Activated T-cell treated with anti-CD3 and anti-CD28 coated beads for 24 hours (primary cell): ENCODE measurements around the gene ADAMTS17.

Experiments used
- DNase-seq: peaks from one replicate; pipeline ENCODE4 v3.0.0-alpha.2; 2020; ENCODE audit warnings: low read depth

ADAMTS17 gene

DNA sequence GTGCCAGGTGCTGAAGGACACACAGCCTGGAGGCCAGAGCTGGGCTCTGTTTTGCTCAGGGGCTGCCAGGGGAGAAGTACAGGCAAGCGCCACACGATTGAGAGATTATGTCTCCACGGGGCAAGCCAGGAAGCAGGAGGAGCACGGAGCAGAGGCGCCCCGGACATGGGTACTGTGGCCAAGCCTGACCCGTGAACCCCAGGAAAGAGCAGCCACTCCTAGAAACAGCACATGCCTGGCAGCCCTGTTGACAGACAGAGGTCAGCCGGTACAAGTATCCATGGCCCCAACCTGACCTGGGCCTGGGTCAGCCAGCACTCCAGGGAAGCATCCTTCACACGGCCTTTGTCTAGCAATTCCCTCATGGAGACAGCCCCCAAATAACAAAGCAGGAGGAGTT is 89.4 kb downstream of the ADAMTS17 start:
- DNase-seq: no peak

DNA sequence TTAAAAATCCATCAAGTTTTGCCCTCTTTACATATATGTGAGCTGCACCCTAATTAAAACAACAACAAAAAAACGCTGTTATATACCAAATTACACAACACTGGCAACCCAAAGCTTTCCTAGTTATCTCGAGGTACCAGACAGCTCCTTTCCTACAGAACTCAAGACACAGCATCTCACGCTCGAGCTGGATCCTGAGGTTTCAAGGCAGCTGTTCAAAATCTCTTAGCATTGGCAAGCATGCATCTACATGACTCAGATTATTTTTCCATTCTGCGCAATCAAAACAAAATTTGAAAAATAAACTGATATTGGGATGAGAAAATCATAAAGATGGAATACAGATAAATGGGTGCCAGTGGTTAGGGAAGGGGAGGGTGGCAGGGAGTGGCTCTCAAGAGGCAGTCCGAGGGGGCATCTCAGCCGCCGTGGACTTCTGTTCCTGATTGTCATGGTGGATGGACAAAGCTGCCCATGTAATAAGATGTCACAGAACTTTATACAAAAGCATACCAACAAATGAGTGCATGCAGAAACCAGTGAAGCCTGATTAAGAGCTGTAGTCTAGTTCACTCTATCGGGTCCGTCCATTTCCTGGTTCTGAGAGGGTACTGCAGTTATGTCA is 91.5 kb downstream of the ADAMTS17 start:
- no peak for DNase-seq

DNA sequence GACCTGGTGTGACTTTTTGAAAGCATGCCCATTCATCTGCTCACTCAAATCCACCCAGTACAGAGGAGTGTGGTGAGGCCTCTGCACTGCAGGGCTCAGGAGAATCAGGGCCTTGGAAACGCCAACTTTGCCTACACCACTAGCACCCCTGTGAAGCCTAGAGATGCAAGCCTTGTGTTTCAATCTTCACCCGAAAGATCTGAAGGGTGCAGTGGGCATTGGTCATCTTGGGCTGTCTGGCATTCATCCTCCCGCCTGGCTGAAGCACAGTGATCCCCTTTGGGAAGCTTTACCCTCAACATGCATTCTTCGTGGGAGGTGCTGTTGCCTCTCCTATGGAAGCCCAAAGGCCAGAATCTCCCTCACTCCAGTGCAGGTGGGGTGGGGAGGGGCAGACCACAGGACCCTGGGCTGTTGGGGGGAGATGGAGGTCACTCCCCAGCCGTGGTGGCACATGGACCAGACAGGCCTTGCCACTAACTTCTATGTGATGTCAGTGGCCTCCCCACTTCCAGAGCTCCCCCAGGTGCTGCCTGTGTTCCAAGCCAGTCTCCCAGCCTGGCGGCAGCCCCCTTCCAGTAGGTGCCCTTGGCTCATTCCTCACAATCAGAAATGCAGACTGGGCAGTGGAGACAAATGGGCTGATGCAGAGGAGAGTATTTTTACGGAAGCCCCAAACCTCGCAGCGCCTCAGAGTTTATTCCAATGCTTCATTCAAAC is 92.5 kb downstream of the ADAMTS17 start:
- no peak for DNase-seq

DNA sequence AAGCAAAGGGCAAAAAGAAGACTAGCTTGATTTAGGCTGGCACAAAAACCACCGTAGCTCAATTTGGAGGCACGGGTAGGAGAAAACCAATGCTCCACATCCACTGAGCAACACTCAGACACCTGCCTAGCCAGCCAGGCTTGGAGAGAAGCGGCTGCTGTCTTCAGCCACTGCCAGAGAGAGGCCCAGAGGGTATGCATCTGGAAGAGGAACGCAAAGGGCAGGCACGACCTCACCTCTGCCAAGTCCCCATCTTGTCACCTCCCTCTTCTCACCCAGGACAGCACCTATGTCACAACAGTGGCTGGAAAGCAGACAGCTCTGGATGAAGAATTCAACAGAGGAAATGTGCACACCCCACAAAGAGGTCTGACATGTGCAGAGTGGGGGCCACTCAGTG is 93.5 kb downstream of the ADAMTS17 start:
- no peak for DNase-seq

DNA sequence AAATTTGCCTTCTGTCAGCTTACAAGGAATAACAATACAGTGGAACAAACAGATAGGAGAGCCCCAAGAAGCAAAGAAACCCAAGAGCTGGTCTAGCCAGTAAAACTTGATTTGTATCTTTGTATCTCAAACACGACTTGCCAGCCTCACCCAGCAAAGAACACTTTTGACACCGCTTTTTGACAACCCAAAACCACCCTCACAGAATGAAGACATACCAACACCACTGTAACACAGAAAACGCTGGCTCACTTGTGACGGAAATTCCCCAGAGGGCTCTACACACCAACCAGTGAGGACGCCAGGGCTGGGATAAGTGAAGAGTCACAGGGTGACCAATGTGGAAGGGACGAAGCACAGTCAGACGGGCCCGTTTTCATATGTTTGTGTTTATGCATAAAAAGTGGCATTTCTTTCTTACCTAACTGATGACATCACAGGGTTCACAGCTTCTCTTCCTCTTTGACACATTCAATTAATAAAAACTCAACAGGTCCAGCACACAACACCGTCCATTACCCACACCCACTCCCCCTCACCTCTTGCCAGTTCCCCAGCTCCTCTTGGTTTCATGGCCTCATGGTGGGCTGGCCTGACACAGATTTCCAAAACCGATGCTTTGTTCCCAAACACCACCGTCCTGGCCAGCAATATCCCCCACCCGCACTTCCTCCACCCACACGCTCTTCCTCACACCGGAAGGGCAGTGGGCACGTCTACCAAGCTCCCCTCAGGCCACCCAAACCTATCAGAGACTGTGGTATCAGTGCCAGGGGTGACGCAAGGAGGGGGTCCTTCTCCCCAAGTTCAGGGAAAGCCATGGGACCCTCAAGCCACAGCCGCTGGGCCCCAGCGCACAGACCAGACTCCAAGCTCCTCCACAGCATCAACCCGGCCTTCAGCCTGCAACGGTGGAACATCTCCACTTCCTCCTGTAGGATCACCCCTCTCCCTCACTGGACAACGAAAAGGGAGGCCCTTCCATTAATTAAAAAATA is 94.2 kb downstream of the ADAMTS17 start:
- DNase-seq: no peak

DNA sequence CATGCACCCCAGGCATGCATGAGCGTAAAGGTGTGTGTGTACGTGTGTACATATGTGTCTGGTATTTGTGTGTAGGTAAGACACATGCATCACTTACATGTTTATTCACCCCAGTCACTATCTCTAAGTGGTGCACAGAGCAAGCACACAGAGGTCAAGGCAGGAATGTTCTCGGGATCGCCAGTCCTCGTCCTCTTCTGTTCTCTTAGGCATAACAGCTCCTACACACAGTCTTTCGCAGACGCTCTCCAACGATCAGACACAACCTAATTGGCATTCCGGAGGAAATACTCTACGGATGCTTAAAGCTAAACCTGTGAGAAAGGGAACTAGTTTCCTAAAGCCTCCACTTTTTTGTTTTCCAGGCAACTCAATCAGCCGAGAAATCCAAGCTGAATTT is 95.9 kb downstream of the ADAMTS17 start:
- DNase-seq: no peak

DNA sequence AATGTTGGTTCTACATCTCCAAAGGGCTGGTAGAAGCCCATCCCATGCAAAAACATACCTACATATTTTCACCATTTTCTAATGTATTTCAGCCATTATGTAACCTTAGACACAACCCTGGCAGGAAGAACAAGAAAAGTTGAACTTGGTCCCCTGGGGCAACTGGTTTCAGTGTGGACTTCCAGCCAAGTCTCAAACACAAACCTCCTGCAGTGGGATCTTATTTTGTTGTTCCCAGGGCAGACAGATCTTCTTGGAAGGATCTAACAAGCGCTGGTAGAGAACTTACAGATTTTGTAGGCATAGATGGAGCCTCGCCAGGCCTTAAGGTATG is 96.3 kb downstream of the ADAMTS17 start:
- no peak for DNase-seq

DNA sequence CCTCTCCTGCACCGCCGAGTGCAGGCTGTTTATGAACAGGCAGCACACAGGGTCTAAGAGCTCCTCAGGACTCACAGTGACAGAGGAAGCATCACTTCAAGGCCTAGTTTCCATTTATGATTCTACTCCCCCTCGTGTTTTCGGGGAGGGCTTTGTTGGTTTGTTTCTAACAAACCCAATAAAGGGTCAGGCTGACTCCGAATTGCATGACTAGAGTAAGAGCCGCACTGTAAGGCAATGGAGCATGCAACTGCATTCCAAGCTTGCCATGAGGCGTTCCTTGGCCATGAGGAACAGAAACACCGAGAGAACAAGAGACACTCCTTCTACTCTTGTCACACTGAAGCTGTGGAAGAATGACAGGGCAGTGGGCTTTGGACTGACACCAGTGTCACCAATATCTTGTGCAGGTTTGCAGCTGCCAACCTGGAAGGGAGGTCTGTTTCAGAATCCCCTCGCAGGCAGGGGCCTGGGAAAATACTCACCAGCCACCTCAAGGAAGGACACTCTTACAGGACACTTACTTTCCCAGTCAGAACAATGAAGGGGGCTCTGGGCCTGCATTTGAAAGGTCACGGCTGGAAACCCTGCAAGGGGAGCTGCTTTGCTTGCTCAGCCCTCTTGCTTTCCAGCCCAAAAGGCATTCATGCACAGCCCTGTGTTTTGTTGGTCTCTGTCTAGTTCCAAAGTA is 96.8 kb downstream of the ADAMTS17 start:
- DNase-seq: no peak

DNA sequence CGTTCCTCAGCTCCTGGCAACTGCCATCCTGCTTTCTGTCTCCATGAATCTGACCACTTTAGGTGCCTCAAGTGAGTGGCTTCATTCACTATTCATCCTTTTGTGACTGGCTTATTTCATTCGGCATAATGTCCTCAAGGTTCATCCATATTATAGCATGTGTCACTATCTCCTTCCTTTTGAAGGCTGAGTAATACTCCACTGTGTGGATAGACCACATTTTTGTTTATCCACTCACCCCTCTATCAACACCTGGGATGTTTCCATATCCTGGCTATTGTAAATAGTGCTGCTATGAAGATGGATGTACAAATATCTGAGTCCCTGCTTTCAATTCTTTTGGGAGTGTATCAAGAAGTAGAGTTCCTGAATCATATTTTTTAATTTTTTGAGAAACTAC is 98.8 kb downstream of the ADAMTS17 start:
- no peak for DNase-seq

DNA sequence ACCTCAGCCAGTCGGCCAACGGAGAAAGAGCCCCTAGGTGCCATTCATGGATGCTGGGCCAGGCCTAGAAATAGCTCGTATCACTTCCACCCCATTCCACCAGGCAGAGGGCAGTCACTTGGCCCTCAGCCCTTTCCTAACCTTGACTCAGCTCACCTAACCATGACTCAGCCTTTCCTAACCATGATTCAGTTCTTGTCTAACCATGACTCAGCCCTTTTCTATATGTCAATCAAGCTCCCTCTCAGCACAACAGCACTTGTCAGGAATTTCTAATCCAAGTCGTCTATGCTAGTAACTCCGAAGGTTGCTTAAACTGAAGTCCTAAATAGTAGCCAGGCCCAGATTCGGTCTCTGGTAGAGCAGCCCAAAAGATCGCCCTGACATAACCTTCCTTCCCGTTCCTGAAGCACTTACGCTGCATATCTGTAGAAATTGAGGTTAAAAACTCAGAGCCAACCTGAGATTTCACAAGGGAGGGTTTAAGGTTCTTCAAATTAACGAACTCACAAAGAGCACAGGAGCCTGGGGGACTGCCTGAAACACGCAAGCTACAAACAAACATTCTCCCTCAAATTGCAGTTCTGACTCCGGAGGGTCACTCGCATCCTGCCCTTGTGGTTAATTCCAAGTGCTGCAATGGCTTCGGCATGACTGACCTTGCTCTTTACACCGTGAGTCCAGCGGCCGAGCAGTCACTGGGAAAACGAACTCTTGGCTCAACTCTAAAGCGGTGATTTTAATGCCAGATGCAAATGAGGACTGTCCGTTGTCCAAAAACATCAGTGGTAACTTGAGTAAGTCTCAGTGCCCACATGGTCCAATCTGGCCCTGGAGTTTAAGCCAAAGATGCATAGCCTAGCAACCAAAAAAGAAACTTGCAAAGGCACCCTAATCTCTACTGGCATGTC is 99.9 kb downstream of the ADAMTS17 start:
- no peak for DNase-seq

DNA sequence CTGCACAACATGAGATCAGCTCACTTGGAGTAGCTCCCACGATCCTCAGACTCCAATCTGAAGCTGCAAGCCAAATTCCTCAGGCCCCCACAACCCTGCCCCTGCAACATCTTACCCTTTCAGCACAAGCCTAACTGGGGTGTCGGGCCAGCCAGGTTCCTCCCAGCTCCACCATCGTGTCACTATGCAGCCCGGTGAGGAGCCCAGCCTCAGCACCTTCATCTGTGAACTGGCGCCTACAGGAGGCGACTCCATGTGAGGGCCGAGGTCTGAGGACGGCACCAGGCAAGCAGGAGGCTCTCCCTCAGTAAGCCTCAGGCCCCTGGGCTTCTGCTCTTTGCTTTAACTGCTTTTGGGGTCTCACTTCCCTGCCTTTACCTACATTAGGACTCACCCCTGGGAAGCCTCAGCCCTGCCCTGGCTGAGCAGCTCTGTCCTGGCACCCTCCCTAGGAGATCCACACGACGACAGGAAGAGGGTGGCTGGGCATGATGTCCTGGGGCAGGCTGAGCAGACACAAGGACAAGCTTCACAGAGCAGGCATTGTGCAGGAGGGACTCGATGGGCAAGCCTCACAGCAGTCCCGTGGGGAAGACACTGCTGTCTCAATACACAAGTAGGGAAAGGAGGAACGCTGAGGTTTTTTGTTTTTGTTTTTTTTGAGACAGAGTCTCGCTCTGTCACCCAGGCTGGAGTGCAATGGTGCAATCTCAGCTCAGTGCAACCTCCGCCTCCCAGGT is 104.6 kb downstream of the ADAMTS17 start:
- DNase-seq: no peak

DNA sequence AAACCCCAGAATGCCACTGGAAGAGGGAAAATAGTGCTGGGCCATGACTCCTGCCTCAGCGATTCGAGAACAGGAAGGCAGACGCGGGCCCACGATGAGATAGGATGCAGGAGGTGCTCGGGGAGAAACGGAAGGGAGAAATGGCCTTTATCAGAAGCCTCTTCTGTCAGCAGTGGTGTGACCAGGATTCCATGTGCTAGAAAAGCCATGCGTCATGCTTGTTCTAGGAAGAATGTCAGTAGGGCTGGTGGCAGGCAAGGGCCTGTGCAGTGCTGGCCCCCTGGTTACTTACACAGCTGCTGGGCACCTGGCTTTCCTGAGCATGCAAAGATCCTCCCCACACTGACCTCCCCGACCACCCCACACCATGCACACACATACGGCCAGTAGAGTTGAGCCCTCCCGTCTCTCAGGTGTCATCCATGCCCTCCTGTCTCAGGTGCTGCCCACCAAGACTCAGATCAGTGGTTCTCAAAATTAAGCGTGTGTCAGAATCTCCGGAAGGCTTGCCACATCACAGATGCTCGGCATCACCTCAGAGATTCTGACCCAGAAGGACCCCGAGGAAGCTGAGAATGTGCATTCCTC is 106.7 kb downstream of the ADAMTS17 start:
- DNase-seq: no peak

DNA sequence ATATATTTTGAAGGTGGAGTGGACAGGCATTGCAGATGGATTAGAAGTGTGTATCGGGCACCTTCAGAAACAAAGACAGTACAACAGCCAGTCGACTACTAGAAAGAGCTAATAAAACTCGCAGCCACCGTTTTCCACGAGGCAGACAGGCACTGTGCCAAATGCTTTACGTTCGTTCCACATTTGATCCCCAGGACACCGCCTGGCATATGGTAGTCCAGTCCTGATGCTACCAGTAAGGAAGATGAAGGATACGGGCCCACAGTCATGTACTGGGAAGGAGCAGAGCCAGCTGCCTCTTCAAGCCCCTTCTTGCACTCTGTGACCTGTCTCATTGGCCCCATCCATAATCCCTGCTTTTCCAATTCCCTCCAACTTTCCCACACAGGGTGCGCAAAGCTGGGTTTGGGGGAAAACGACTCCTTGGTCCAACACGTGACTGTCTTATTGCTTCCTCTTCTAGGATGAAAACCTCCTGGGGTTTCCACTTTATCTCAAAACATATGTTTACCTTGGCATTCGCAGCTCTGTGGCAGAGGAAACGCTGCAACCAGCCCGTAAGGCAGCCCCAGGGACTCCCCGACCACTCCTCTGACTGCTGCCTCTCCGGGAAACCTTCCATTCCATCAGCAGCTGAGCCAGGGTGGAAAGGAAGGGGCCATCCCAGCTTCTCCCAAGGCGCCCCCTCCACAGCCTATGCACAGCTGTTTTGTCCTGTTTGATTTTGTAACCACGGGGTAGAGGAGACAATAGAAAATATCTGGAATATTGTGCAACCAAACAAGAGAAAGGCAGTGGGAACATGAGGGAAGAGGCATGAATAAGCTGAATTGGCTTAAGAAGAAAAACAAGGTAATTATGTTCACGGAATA is 107.4 kb downstream of the ADAMTS17 start:
- no peak for DNase-seq

DNA sequence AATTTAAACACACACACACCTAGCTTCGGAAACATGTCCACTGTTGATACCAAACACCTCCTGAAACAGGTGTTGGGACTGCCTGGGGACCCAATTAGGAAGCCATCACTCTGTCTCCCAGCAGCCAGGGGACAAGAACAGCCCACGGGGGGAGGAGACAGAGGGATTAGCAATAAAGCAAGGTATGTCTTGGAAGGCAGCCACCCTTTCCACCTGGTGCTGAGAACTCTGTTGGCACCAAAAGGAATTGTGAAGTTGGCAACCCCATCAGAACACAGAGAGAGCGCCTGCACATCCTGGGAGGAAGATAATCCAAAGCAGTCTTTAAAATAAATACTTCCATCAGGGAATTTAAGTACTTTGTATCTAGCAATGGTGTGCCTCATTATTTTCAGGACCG is 111.0 kb downstream of the ADAMTS17 start:
- no peak for DNase-seq

DNA sequence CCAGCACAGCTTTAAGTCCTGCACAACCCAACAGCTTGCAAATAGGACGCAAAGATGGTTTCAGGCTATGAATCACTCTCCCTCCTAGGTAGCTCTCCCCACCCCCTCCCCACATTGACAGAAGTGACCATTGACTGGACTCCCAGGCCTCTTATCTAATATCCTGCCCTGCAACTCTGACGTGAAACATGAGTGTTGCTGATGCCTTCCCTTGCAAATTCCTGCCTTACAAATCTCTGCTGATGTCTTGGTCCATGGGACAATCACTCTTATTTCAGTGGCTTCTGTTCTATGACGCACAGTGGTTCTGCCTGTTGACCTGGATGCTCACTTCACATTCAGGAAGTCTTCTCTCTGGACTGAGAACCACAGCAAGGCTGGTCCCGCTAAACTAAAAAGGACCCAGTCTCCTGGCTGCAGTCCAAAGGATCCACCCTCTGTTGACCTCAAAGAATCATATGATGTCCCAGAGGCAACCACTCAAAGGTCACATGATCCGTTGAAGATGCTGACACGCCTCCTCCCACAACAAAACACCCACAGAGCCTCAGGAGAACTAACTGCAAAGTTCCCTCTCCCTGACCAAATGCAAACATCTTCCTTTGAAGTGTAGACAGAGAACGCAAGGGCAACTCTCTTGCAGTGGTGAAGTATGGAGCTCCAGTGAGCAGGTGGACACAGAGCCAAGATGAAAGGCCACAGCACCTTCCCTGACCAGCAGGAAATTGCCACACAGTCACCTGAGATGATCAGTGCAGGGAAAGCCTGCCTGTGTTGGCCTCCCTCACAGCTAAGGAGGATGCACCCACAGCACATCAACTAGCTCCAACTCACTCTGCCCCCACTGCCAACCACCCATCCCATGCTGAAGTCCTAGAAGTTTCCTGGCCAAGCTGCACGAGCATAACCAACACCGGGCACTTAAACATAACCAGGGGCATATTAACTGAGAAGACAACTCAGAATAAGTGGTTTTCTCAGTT is 112.3 kb downstream of the ADAMTS17 start:
- DNase-seq: no peak

DNA sequence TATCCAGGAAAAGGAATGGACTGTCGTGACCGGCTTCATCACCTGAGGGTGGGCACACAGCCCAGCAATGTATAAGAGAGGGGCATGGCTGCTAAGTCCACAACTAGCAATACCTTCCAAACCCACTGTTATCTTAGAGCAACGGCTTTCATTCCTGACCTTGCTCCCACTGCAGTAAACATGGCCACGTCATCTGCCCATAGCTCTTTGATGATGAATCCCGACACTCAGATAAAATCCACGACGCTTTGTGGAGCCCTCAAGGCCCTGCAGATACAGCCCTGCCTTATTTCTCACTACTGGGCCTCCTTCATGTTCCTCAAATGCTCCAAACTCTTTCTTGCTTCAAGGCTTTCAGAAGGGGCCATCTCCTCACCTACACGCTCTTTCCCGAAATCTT is 114.0 kb downstream of the ADAMTS17 start:
- no peak for DNase-seq

DNA sequence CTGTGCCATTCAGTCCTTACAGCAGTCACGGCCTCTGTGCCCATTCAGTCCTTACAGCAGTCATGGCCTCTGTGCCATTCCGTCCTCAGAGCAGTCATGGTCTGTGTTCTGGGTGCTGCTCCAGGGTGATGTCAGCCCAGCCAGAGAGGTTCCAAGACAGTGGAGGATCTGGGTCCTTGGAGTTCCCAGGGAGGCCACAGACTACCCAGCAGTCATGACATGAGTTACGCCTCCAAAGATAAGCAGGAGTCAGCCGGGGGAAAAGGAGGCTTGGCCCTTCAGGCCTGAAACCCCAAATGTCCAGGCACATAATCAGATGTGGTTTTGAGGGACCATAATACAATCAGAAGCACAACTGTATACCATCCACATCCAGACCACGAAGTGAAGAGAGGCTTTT is 115.7 kb downstream of the ADAMTS17 start:
- DNase-seq: no peak
